Keratinocyte (primary cell): Measurements from ENCODE around the gene PPP1R14D. TPM values are rescaled to one million over a fixed set of nuclear protein-coding genes. Genes with fewer than 3 reads are reported as not detected.

Source experiments
- DNase-seq: peaks from one replicate; pipeline ENCODE4 v3.0.0-alpha.2; 2011; ENCODE audit warnings: low read depth, missing footprints, low spot score
- FAIRE-seq: peaks from 2 replicates; lab custom pipeline; 2011; peaks lifted over from hg19 to GRCh38; lab: Jason Lieb, UNC
- H2AFZ ChIP-seq: 2 replicates; pipeline ENCODE4 v1.6.0; 2012; ENCODE audit warnings: low read length, control low read depth, inconsistent platforms; ENCODE audit not compliant: control insufficient read depth
- H3K27ac ChIP-seq: 2 replicates; pipeline ENCODE4 v1.5.1; 2011; ENCODE audit warnings: low read length; ENCODE audit not compliant: control insufficient read depth, insufficient read depth
- H3K27me3 ChIP-seq: 3 replicates; pipeline ENCODE4 v1.6.0; 2011; ENCODE audit warnings: low read length; ENCODE audit not compliant: control insufficient read depth, insufficient read depth; ENCODE audit errors: extremely low read depth
- H3K36me3 ChIP-seq, 2 experiments: 2 replicates in 1 of 2; 3 replicates in 1 of 2; pipeline ENCODE4 v1.5.1; 2011; ENCODE audit warnings: low read length in 2 of 2, mild to moderate bottlenecking in 1 of 2; ENCODE audit not compliant: control insufficient read depth in 2 of 2, insufficient read depth in 2 of 2; ENCODE audit errors: extremely low read depth in 1 of 2
- H3K4me1 ChIP-seq: 3 replicates; pipeline ENCODE4 v1.5.1; 2011; ENCODE audit warnings: low read length; ENCODE audit not compliant: control insufficient read depth, insufficient read depth; ENCODE audit errors: extremely low read depth
- H3K4me2 ChIP-seq: 3 replicates; pipeline ENCODE4 v1.6.0; 2011; ENCODE audit warnings: low read depth, low read length; ENCODE audit not compliant: control insufficient read depth, insufficient read depth; ENCODE audit errors: extremely low read depth
- H3K4me3 ChIP-seq, 3 experiments: fragments of 200-600 bp in 1 of 3; sonication (generic) in 1 of 3; 2 replicates in 2 of 3; 3 replicates in 1 of 3; pipeline ENCODE4 v1.5.1; 2011 to 2016; ENCODE audit warnings: low read length in 3 of 3, mild to moderate bottlenecking in 3 of 3, control low read depth in 2 of 3, inconsistent platforms in 1 of 3, low read depth in 1 of 3, mixed read lengths in 1 of 3, mixed run types in 1 of 3, moderate library complexity in 1 of 3; ENCODE audit not compliant: control insufficient read depth in 2 of 3, insufficient read depth in 2 of 3; ENCODE audit errors: extremely low read depth in 1 of 3
- H3K79me2 ChIP-seq: 2 replicates; pipeline ENCODE4 v1.6.0; 2012; ENCODE audit warnings: low read length; ENCODE audit not compliant: control insufficient read depth, insufficient read depth
- H3K9ac ChIP-seq: 3 replicates; pipeline ENCODE4 v1.6.0; 2011; ENCODE audit warnings: low read length; ENCODE audit not compliant: control insufficient read depth, insufficient read depth; ENCODE audit errors: extremely low read depth
- H3K9me1 ChIP-seq: 3 replicates; pipeline ENCODE4 v1.6.0; 2011; ENCODE audit warnings: low read length; ENCODE audit not compliant: control insufficient read depth, insufficient read depth; ENCODE audit errors: extremely low read depth
- H3K9me3 ChIP-seq: 2 replicates; pipeline ENCODE4 v1.5.1; 2012; ENCODE audit warnings: low read depth, low read length; ENCODE audit not compliant: control insufficient read depth
- H4K20me1 ChIP-seq: 3 replicates; pipeline ENCODE4 v1.6.0; 2011; ENCODE audit warnings: low read length; ENCODE audit not compliant: control insufficient read depth, insufficient read depth; ENCODE audit errors: extremely low read depth
- EZH2 ChIP-seq: IDR thresholded peaks from one replicate; pipeline ENCODE4 v1.6.1; 2012; ENCODE audit warnings: inconsistent platforms, mild to moderate bottlenecking, low read length, moderate library complexity
- dilution Hi-C: fragments of 300-500 bp; cut with MboI; formaldehyde crosslinking; loops from one replicate; pipeline ENCODE4 v1.7.0; 2020; ENCODE audit warnings: low sequenced_read_pairs; ENCODE audit not compliant: extremely low pct_ligation_motif_present
- polyA plus RNA-seq, 5 experiments: library from polyadenylated mRNA; depleted of rRNA in 3 of 5; stranded (reverse) in 3 of 5; stranded (forward) in 1 of 5; unstranded in 1 of 5; fragments of >200 nt; gene quantifications; 1 replicate in 1 of 5; 2 replicates in 3 of 5; 3 replicates in 1 of 5; pipeline versions ENCODE4 v1.2.1 to v1.2.3, GENCODE V29; 2011 to 2012; ENCODE audit warnings: missing spikeins in 2 of 5, low read depth in 1 of 5, low replicate concordance in 1 of 5
- TF ChIP-seq, protein P1 (sequence below), 3 experiments: IDR thresholded peaks in 1 of 3; conservative IDR thresholded peaks in 1 of 3; optimal IDR thresholded peaks in 1 of 3; 2 replicates in 2 of 3; 3 replicates in 1 of 3; pipeline versions ENCODE3 to v1.5.1; 2011; ENCODE audit warnings: low read length in 3 of 3, mild to moderate bottlenecking in 3 of 3, moderate library complexity in 2 of 3, control low read depth in 1 of 3, inconsistent platforms in 1 of 3; ENCODE audit not compliant: insufficient read depth in 2 of 3; ENCODE audit errors: extremely low read depth in 1 of 3

PPP1R14D gene
- polyA plus RNA-seq, 1 donor (not counting 4 experiments of a cell fraction or from before 2014, with no cell fraction given), result not detected

DNA sequence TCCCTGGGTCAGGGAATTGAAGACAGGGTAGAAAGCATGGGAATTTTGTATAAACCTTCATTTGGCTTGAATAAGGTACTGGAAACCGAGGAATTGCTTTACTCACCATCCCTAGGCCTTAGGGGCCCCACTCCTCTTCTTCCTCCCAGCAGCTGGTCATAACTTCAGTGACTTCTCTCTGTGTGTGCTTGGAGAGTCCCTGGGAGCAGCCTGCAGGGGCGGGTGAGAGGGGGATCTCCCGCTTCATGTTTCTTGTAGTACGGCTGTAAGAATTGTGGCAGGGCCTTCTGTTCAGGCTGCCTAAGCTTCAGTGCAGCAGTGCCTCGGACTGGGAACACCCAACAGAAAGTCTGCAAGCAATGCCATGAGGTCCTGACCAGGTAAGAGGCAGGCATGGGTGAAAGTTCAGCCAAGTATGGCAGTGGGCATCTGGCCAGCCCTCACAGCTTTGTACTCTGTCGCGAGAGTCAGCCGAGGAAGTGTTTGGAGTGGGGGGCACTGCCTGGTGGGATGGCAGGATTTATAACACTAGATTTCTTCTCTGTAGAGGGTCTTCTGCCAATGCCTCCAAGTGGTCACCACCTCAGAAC is 19.6 kb downstream of the PPP1R14D start:
- H3K9ac ChIP-seq, result no peak overlapping the region
- peaks cover 10 to 24% of the 10 kb centered on the region in 2 experiments for H3K36me3 ChIP-seq
- dilution Hi-C loops, result no loop called here
- DNase-seq (no peak), FAIRE-seq (no peak)
- no peak overlapping the region for H2AFZ ChIP-seq
- H3K9me3 ChIP-seq, result no peaks in the 10 kb centered on the region
- H3K27me3 ChIP-seq, result no peaks in the 10 kb centered on the region
- H4K20me1 ChIP-seq, result no peaks in the 10 kb centered on the region
- H3K27ac ChIP-seq, result no peak overlapping the region
- peaks cover 33% of the 10 kb centered on the region for H3K79me2 ChIP-seq
- H3K4me1 ChIP-seq, result peaks cover 24% of the 10 kb centered on the region
- peak overlapping the region; percentile 100 for H3K4me2 ChIP-seq
- peaks cover 3% of the 10 kb centered on the region for H3K9me1 ChIP-seq
- H3K4me3 ChIP-seq, result peak overlapping the region in 1 of 3 experiments; percentile 100
- TF ChIP-seq EZH2, result no peak
- TF ChIP-seq, protein P1, sequence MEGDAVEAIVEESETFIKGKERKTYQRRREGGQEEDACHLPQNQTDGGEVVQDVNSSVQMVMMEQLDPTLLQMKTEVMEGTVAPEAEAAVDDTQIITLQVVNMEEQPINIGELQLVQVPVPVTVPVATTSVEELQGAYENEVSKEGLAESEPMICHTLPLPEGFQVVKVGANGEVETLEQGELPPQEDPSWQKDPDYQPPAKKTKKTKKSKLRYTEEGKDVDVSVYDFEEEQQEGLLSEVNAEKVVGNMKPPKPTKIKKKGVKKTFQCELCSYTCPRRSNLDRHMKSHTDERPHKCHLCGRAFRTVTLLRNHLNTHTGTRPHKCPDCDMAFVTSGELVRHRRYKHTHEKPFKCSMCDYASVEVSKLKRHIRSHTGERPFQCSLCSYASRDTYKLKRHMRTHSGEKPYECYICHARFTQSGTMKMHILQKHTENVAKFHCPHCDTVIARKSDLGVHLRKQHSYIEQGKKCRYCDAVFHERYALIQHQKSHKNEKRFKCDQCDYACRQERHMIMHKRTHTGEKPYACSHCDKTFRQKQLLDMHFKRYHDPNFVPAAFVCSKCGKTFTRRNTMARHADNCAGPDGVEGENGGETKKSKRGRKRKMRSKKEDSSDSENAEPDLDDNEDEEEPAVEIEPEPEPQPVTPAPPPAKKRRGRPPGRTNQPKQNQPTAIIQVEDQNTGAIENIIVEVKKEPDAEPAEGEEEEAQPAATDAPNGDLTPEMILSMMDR (optimal IDR thresholded peaks at IDR 0.05 in 1 of 3, IDR thresholded peaks at IDR 0.05 in 1 of 3, conservative IDR thresholded peaks at IDR 0.05 in 1 of 3; ENCODE audit: extremely low read depth in 1 of 3, insufficient read depth in 2 of 3, low read length in 3 of 3), result no peak

DNA sequence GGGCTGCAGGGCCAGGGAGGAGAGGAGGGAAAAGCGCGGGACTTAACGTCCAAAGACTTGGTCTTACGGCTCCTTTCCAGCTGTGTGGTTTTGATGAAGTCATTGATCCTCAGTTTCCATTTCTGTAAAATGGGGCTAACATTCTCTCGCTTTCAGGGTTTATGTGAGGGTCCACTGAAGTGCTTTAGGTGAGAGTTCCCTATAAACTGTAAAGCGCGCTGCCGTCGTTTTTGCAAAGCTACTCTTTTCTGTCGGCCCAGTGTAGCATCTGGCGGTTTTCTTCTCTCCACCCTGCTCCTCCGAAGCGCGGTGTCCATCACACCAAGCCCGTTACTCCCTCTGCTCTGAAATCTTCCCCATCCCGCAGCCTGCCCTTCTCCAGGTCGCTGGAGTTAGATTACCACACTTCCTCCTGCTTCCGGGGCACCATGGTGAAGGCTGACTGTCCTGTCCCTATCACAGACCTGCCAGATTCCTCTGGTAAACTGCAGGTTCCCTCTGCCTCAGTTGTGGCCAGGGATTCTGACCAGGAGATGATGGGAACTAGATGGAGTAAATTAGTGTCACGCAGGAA is 20.5 kb downstream of the PPP1R14D start:
- peaks cover 3% of the 10 kb centered on the region for H3K9me1 ChIP-seq
- H4K20me1 ChIP-seq, result no peaks in the 10 kb centered on the region
- peak overlapping the region; percentile 100 for H3K4me2 ChIP-seq
- H3K27ac ChIP-seq, result peak overlapping the region; percentile 17
- peaks cover 1 to 21% of the 10 kb centered on the region in 2 experiments for H3K36me3 ChIP-seq
- no peaks in the 10 kb centered on the region for H3K9me3 ChIP-seq
- H3K79me2 ChIP-seq, result peaks cover 39% of the 10 kb centered on the region
- H3K27me3 ChIP-seq, result no peaks in the 10 kb centered on the region
- peak overlapping the region; percentile 92 for H3K9ac ChIP-seq
- no peak for DNase-seq
- H2AFZ ChIP-seq, result peak overlapping the region; percentile 93
- H3K4me1 ChIP-seq, result peaks cover 24% of the 10 kb centered on the region
- dilution Hi-C loops, result no loop called here
- TF ChIP-seq EZH2, result no peak
- TF ChIP-seq, protein P1 (optimal IDR thresholded peaks at IDR 0.05 in 1 of 3, IDR thresholded peaks at IDR 0.05 in 1 of 3, conservative IDR thresholded peaks at IDR 0.05 in 1 of 3; ENCODE audit: extremely low read depth in 1 of 3, insufficient read depth in 2 of 3, low read length in 3 of 3), result no peak
- H3K4me3 ChIP-seq, result peak overlapping the region; percentile 58 to 100 (median 87)
- FAIRE-seq, result no peak
